NK-92 treated with Interleukin-12 subunit alpha and Interleukin-12 subunit beta, amount 100 ng/mL, for 24 hours (cell line): ENCODE data around the gene ANKRD42.

Source experiments
- DNase-seq: peaks from one replicate; lab custom pipeline; 2025; lab: John Stamatoyannopoulos, UW

Gene ANKRD42

GRCh38 chr11:83287631-83288030 is 94.1 kb downstream of the ANKRD42 start:
- no peak for DNase-seq

DNA sequence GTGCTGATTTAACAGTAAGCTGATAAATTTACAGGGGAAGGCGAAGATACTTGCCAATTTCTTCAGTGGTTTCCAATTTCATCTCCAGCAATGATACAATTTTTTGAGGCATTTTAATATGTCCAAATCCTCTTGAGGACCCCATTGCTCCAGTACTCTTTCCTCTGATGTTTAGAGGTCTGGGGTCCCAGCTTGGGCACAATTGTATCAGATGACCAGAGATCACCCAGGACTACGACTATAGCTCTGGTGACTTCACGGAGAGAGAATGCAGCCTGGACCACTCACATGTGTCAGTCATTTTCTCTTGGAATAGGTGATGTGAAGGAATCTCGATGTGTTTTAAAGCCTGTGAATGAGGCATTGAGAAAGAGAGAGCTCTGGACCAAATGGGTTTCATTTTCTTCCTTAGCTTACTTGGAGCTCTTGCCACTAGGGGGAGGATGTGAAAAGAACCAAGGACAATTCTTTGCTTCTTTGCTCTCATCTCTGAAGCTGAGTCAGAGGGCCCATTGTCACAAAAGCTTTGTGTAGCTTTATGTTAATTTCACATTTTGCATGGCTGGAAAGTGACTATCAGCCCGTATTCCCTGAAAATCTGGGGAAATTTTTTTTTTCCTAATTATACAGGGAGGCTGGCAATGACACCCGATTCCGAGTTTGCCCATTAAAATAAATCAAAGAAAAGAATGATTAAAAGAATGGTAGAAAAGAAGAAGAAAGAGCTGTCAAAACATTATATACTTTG is 99.4 kb downstream of the ANKRD42 start:
- DNase-seq: no peak

GRCh38 chr11:83293457-83293774 is 99.9 kb downstream of the ANKRD42 start:
- no peak for DNase-seq

GRCh38 chr11:83294208-83294607 is 100.7 kb downstream of the ANKRD42 start:
- no peak for DNase-seq
